ENCODE data around the gene TUBD1. TPM values are rescaled to one million over a fixed set of nuclear protein-coding genes. Genes with fewer than 3 reads are reported as not detected.

Gene TUBD1
- total and polyA plus RNA-seq, 2 of the 13 experiments (the other 11 are each of a cell fraction or from before 2014, with no cell fraction given) = 18.2 to 25.9 TPM

DNA sequence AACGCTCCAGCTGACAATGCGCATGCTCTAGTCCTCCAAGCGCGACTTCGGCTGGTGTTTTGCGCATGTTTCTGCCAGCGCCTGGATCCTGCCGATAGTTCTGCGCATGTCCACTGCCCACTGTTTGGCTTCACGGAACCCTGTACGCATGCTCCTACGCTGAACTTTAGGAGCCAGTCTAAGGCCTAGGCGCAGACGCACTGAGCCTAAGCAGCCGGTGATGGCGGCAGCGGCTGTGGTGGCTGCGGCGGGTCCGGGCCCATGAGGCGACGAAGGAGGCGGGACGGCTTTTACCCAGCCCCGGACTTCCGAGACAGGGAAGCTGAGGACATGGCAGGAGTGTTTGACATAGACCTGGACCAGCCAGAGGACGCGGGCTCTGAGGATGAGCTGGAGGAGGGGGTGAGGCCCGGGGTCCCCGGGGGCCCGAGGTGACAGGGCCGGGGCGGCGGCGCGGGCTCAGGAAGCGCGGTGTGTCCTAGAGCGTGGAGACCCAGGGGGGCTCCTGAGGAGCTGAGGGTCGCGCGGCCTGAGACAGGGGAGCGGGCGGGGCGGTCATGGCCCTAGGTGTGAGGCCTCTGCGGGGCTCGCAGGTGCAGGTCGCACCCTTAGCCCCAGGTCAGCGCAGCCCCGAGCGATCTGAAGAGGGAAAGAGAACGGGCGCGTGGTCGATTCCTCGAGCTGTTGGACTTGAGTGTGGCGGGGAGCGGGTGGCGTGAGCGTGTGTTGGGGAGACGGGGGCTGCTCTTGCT lies at the start of gene TUBD1, which contains the start of gene RPS6KB1 (continued):
- TF ChIP-seq ZNF180 (CRISPR knock-in tag; IDR thresholded peaks at IDR 0.05; ENCODE audit: borderline replicate concordance, low read depth) (no peak), ADNP (CRISPR knock-in tag; IDR thresholded peaks at IDR 0.05) (no peak), RFXAP (CRISPR knock-in tag; IDR thresholded peaks at IDR 0.05; ENCODE audit: borderline replicate concordance) (peak; percentile 82; the same call in 1 of the 2 replicates), CREB1 (IDR thresholded peaks at IDR 0.05) (peak; percentile 41; the same call in 1 of the 2 replicates), CREB1 (CRISPR knock-in tag; IDR thresholded peaks at IDR 0.05) (0 out of 2 replicates have a peak, but pooled peaks have one; percentile 31), SKI (IDR thresholded peaks at IDR 0.05; ENCODE audit: partially characterized antibody) (no peak), SYNCRIP (IDR thresholded peaks at IDR 0.05; ENCODE audit: insufficient read depth, low read depth, low read length) (no peak), ZNF468 (CRISPR knock-in tag; IDR thresholded peaks at IDR 0.05) (no peak), GATAD1 (CRISPR knock-in tag; IDR thresholded peaks at IDR 0.05) (peak; percentile 97), ZNF33A (CRISPR knock-in tag; IDR thresholded peaks at IDR 0.05; ENCODE audit: borderline replicate concordance) (peak; percentile 89; the same call in 1 of the 2 replicates), ARHGAP35 (CRISPR knock-in tag; IDR thresholded peaks at IDR 0.05; ENCODE audit: borderline replicate concordance) (no peak; the same call in 1 of the 2 replicates), ZNF891 (CRISPR knock-in tag; IDR thresholded peaks at IDR 0.05) (peak; percentile 87), RARG (CRISPR knock-in tag; IDR thresholded peaks at IDR 0.05; ENCODE audit: low read depth) (no peak; the same call in 1 of the 2 replicates), ZNF567 (CRISPR knock-in tag; IDR thresholded peaks at IDR 0.05; ENCODE audit: borderline replicate concordance) (no peak; the same call in 1 of the 2 replicates), MIER2 (CRISPR knock-in tag; IDR thresholded peaks at IDR 0.05) (peak; percentile 44; the same call in 1 of the 2 replicates)
- TF ChIP-seq, protein P1, sequence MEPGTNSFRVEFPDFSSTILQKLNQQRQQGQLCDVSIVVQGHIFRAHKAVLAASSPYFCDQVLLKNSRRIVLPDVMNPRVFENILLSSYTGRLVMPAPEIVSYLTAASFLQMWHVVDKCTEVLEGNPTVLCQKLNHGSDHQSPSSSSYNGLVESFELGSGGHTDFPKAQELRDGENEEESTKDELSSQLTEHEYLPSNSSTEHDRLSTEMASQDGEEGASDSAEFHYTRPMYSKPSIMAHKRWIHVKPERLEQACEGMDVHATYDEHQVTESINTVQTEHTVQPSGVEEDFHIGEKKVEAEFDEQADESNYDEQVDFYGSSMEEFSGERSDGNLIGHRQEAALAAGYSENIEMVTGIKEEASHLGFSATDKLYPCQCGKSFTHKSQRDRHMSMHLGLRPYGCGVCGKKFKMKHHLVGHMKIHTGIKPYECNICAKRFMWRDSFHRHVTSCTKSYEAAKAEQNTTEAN (CRISPR knock-in tag; conservative IDR thresholded peaks at IDR 0.05) = peak; percentile 65
- TF ChIP-seq, protein P2, sequence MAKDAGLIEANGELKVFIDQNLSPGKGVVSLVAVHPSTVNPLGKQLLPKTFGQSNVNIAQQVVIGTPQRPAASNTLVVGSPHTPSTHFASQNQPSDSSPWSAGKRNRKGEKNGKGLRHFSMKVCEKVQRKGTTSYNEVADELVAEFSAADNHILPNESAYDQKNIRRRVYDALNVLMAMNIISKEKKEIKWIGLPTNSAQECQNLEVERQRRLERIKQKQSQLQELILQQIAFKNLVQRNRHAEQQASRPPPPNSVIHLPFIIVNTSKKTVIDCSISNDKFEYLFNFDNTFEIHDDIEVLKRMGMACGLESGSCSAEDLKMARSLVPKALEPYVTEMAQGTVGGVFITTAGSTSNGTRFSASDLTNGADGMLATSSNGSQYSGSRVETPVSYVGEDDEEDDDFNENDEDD (CRISPR knock-in tag; IDR thresholded peaks at IDR 0.05; ENCODE audit: borderline replicate concordance) = peak; percentile 86; the same call in 1 of the 2 replicates
- TF ChIP-seq, protein P3, sequence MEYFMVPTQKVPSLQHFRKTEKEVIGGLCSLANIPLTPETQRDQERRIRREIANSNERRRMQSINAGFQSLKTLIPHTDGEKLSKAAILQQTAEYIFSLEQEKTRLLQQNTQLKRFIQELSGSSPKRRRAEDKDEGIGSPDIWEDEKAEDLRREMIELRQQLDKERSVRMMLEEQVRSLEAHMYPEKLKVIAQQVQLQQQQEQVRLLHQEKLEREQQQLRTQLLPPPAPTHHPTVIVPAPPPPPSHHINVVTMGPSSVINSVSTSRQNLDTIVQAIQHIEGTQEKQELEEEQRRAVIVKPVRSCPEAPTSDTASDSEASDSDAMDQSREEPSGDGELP (IDR thresholded peaks at IDR 0.05; ENCODE audit: borderline replicate concordance, low read depth) = peak; percentile 49; the same call in 1 of the 2 replicates
- TF ChIP-seq, protein P4, sequence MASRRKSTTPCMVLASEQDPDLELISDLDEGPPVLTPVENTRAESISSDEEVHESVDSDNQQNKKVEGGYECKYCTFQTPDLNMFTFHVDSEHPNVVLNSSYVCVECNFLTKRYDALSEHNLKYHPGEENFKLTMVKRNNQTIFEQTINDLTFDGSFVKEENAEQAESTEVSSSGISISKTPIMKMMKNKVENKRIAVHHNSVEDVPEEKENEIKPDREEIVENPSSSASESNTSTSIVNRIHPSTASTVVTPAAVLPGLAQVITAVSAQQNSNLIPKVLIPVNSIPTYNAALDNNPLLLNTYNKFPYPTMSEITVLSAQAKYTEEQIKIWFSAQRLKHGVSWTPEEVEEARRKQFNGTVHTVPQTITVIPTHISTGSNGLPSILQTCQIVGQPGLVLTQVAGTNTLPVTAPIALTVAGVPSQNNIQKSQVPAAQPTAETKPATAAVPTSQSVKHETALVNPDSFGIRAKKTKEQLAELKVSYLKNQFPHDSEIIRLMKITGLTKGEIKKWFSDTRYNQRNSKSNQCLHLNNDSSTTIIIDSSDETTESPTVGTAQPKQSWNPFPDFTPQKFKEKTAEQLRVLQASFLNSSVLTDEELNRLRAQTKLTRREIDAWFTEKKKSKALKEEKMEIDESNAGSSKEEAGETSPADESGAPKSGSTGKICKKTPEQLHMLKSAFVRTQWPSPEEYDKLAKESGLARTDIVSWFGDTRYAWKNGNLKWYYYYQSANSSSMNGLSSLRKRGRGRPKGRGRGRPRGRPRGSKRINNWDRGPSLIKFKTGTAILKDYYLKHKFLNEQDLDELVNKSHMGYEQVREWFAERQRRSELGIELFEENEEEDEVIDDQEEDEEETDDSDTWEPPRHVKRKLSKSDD (CRISPR knock-in tag; IDR thresholded peaks at IDR 0.05; ENCODE audit: low read depth) = no peak
- TF ChIP-seq, protein P5, sequence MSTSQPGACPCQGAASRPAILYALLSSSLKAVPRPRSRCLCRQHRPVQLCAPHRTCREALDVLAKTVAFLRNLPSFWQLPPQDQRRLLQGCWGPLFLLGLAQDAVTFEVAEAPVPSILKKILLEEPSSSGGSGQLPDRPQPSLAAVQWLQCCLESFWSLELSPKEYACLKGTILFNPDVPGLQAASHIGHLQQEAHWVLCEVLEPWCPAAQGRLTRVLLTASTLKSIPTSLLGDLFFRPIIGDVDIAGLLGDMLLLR (CRISPR knock-in tag; IDR thresholded peaks at IDR 0.05) = peak; percentile 64; the same call in 1 of the 2 replicates
- TF ChIP-seq, protein P6, sequence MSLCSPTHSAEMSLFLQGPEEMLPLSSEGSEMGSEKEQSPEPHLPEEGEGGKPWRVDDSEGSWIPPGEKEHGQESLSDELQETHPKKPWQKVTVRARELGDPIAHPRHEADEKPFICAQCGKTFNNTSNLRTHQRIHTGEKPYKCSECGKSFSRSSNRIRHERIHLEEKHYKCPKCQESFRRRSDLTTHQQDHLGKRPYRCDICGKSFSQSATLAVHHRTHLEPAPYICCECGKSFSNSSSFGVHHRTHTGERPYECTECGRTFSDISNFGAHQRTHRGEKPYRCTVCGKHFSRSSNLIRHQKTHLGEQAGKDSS (CRISPR knock-in tag; IDR thresholded peaks at IDR 0.05; ENCODE audit: borderline replicate concordance, low read depth) = peak; percentile 69; the same call in 1 of the 2 replicates
